NCI-H2081 (cell line): ENCODE data around the gene NPY5R.

ENCODE experiments used
- DNase-seq, 2 experiments: peaks; one replicate each; lab custom pipeline; 2025; lab: John Stamatoyannopoulos, UW

The NPY5R gene

DNA sequence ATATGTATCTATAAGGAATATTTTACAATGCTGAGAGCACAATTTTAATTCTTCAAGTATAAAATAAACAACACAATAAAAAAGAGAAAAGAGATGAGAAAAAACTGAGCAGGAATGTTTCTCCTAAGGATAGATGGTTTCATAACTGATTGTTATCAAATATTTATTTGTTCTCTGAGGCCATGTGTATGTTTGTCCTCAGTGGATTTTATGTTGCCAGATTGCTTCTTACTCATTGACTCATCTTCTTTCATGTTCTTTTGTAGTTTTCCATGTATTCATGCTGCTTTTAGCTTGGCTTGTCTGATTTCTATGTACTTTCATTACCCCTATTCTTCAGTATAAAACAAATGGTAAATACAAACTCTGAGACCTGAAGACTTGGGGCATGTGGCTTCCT lies 41.2 kb downstream of the NPY5R start:
- no peak for DNase-seq

DNA sequence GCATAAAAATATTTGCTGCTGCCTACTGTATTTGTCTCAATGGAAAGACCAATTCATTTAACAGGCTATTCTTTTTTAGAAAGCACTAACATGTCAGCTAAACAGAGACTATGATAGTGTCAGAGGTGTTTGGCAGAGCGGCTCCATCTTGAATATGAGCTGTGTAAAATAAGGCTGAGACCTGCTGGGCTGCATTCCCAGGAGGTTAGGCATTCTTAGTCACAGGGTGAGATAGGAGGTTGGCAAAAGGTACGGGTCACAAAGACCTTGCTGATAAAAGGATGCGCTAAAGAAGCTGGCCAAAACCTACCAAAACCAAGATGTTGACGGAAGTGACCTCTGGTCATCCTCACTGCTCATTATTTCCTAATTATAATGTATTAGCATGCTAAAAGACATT lies 41.8 kb downstream of the NPY5R start:
- DNase-seq = no peak

DNA sequence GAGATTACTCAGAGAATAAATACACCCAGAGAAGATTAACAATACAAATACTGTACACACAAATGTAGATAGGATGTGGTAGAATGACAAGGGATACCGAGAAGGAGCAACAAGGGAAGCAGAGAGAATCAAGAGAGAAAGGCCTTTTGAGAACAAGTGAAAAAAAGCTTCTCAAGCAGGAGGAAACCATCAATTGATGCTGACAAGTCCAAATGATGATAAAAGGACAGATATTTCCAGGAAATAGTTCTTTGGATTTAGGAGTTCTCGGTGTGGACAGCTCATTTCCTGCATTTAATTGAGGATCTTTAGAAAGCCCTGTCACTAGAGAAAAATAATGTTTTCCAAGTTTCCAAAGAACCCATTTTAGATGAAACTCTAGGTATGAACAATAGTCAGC lies 48.1 kb downstream of the NPY5R start:
- no peak for DNase-seq

DNA sequence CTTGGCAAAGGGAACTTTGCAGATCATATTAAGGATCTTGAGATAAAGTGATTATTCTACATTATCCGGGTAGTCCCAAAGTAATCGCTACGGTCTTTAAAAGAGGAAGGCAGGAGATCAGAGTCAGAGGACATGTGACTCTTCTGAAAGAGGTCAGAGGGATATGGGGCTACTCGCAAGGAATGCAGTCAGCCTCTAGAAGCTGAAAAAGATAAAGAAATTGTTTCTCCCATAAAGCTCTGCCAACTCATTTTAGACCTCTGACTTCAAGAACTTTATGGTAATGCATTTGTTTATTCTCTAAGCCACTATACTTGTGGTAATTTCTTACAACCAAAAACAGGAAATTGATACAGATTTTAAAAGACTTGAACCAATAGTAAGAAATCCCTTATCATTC lies 48.6 kb downstream of the NPY5R start:
- no peak for DNase-seq

DNA sequence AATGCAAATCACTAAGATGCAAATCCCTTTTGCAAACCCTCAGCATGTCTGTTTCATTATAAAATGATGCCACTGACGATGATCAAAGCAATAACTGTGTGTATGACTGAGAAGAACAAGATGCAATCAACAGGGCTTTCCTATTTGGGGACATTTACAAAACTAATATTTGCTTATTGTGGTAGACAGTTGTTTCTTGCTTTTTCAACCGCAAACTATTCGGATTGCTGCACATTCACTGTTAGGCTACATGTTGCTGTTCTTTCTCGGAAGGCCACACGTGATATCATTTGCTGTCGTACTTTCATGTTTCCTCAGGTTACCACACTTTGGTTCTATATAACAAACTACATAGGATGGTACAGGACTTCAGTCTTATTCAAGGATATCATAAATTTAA lies 49.8 kb downstream of the NPY5R start:
- no peak for DNase-seq

DNA sequence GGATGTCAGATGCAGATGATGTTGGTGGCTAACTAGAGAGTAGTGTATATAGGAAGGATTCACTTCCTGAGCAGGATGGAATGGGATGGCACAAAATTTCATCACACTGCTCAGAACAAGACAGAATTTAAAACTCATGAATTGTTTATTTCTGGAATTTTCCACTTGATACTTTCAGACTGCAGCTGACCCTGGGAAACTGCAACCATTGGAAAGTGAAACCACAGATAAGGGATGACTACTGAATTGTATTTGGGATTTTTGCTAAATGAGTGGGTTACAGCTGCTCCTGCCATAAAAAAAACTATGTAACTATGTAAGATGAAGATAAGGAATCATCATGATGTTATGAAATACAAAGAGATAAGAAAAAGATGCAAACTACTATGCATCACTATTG lies 51.4 kb downstream of the NPY5R start:
- DNase-seq = no peak

DNA sequence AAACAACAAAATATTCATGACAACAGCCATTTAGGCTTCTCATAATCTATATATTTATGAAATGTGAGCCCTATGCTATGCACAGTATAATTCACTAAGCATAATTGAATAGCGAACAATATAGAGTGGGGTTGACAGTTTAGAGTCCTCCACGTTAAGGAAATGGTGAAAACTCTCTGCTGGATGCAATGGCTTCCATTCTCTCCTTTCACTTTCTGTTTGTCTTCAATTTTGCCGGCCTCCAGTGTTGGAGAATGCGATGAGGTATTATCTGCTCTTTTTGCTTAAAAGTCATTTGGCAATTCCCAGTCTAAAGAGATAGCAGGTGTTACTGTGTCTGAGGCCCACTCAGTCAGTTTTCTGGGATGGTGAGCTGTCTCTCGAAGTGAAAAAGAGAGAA lies 52.1 kb downstream of the NPY5R start:
- DNase-seq = no peak

DNA sequence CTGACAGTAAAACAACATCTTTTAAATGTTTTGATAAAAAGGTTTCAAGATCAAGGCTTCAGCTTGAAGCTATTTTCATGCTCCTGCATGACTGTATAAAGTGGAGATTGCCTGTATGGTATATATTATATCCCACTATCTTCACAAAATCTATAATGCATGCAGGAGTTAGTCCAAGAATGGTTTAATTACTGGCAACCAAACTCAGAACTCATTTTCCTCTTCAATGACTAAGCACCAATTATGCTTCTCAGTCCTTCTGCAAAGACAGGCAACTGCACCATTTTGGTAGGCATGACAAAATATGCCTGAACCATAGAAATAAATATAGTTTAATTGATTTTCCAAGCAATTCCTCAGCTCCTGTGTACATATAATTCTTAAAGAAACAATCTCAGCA lies 54.5 kb downstream of the NPY5R start:
- DNase-seq = no peak

DNA sequence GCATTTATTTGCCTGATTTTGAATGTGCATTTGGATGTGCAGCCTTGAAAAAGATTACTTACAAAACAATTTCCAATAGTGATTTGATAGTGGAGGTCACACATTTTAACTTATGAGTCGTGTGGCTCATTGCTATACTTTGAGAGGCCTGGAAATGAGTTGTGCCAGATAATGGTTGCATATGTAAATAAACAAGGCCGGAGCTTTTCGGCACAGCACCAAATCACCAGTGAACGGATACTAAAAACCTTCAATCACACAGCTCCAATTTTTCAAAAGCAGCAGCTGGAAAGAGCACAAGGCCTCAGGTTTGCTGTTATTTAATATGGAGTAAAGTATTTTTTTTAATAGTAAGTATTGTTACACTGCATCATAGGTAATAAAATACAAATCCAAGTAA lies 57.2 kb downstream of the NPY5R start:
- peak in 1 of 2 experiments; percentile 12 for DNase-seq
